ENCODE measurements around the gene G6PD. TPM values are rescaled to one million over a fixed set of nuclear protein-coding genes. Genes with fewer than 3 reads are reported as not detected.
"Not testable (repeated sequence)": the region's sequence is repeated elsewhere in the genome, so short reads cannot be mapped to it uniquely, and the experiment has no call there.

G6PD gene
- total RNA-seq (2014; rRNA removed; shearing (Covaris generic)): 32.6 and 52.7 TPM in 2 replicates

DNA sequence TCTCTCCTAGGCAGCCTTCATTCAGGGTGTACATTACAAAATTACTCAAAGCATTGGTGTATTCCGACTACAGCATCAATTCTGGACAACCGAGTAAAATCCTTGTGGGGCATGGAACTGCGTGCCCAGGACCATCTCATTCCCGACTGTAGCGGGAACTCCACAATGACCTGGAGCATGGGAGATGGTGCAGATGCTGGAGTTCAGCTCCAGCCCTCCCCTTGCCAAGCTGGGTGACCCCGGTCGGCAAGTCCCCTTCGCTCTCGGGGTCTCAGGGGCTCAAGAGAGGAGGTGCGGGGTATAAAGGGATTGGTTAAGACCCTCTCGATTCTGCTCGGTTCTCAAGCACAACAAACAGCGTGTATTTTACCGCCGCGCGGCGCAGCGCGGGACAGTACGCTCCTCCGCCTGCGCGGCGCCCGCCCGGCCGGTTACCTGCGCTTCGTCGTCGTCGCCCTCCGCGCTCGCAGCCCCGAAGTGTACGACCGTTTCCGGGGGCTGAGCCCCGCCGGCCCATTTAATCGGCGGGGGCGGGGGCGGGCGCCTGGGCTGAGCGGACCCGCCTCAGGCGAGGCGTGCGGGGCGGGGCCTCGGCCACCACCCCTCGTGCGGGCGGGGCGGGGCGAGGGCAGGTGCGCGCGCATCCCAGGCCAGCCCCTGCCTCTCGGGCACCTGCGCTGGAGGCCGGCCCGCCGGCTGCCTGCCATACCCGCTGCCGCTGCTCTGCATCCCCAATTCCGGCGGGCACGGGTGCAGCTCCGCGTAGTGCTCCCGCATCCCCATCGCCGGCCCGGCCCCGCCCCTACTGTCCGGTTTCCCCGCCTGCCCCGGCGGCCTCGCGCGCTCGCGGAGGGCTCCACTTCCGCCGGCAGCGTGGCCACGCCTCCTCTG is at the start of gene G6PD:
Gene G6PD (minus strand): TSS at position 493 of the 891 bp plus-strand sequence. CDS start 691 bp downstream, outside the sequence.
- DNase-seq (ENCODE audit: low read depth in 1 of 2, low spot score in 2 of 2): peak; percentile 48 to 61
- H3K4me1 ChIP-seq (replicated peaks): peaks cover 43% of the 10 kb centered on the region
- no peaks in the 10 kb centered on the region for H3K27me3 ChIP-seq (replicated peaks)
- H3K36me3 ChIP-seq: peaks cover 32% of the 10 kb centered on the region
- H3K27ac ChIP-seq: peak within 1 kb of the TSS; percentile 79
- H3K4me3 ChIP-seq: peak within 1 kb of the TSS; percentile 83
- no peaks in the 10 kb centered on the region for H3K9me3 ChIP-seq (replicated peaks)

DNA sequence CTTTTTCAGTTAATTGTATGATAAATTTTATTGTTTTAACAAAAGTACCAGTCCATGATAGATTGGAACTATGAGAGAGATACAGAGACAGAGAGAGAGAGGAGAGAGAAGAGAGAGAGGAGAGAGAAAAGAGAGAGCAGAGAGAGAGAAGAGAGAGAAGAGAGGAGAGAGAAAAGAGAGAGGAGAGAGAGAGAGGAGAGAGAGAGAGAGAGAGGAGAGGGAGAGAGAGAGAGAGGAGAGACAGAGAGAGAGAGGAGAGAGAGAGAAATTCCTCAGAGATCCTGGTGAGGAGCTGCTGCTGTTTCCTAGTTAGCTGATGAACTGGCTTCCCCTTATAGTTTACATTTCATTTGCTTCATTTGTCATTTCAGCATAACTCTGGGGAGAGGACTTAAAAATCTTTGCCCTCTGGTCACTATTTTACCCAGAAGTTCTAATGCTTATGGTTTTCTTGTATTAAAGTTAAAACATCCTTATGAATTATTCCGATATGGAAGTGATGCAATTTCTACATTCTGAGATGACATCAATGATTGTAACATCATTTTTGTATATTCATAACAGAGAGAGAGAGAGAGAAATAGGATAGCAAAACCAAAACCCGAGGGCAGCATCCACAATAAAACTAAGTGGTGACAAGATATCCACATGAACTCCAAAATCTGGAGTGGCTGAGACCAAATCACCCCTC is 49.1 kb upstream of the G6PD start:
- no peak overlapping the region for H3K27ac ChIP-seq
- H3K4me3 ChIP-seq: no peak overlapping the region
- no peaks in the 10 kb centered on the region for H3K27me3 ChIP-seq (replicated peaks)
- no peak for DNase-seq (ENCODE audit: low read depth in 1 of 2, low spot score in 2 of 2)
- H3K4me1 ChIP-seq (replicated peaks): peaks cover 8% of the 10 kb centered on the region
- H3K36me3 ChIP-seq: no peaks in the 10 kb centered on the region
- no peaks in the 10 kb centered on the region for H3K9me3 ChIP-seq (replicated peaks)

DNA sequence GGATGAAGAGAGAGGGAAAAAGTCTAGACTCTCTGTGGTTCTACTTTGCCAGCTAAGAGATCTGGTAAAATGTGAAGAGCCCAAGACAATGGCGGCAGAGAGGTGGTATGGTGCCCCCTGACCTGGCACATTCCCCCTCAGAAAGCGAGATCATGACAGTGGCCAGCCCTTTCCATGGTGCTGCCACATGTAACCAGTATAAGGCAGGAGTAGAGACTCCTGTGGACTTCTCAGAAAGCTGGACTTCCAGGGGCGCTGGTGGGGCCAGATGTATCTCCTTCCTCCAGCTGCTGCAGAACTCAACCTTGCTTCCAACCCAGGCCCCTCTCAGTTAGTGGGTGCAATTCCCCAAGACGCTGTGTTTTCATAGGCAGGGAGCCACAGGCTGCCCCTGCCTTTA is 47.8 kb upstream of the G6PD start:
- Histone ChIP-seq H3K27me3 (replicated peaks) (no peaks in the 10 kb centered on the region), H3K36me3 (no peaks in the 10 kb centered on the region), H3K27ac (no peak overlapping the region), H3K4me1 (replicated peaks) (no peaks in the 10 kb centered on the region; the same call in 1 of the 2 replicates), H3K4me3 (no peak overlapping the region), H3K9me3 (replicated peaks) (no peaks in the 10 kb centered on the region)
- DNase-seq (ENCODE audit: low read depth in 1 of 2, low spot score in 2 of 2): no peak

DNA sequence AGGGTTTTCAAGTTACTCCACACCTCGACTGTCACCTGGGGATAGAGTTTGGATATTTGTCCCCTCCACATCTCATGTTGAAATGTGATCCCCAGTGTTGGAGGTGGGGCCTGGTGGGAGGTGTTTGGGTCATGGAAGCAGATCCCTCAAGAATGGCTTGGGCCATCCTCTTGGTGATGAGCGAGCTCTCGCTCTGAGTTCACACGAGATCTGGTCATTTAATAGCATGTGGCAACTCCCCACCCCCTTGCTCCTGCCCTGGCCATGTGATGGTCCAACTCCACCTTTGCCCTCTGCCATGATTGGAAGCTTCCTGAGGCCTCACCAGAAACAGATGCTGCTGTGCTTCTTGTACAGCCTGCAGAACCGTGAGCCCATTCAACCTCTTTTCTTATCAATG is 46.6 kb upstream of the G6PD start:
- H3K4me3 ChIP-seq: no peak overlapping the region
- DNase-seq (ENCODE audit: low read depth in 1 of 2, low spot score in 2 of 2): no peak
- no peaks in the 10 kb centered on the region for H3K9me3 ChIP-seq (replicated peaks)
- H3K27ac ChIP-seq: no peak overlapping the region
- no peaks in the 10 kb centered on the region; the same call in 1 of the 2 replicates for H3K4me1 ChIP-seq (replicated peaks)
- H3K27me3 ChIP-seq (replicated peaks): no peaks in the 10 kb centered on the region
- no peaks in the 10 kb centered on the region for H3K36me3 ChIP-seq

DNA sequence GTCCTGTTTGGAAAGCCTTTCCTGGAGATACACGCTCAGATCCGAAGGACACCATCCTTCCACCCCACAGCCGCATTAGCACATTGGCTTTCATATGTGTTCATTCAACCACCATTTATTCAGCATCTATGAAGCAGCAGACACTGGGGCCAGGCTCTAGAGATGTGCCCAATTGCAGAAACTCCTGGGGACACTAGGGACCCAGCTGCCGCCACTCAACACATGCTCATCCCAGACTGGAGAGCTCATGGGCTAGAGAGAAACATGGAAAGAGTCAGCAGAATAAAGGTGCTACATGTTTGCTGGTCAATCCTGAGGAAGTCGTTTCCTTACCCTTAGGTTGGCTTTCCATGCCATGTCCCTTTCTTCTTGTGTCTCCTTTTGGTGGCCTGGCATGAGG is 45.9 kb upstream of the G6PD start:
- no peak for DNase-seq (ENCODE audit: low read depth in 1 of 2, low spot score in 2 of 2)
- Histone ChIP-seq H3K9me3 (replicated peaks) (no peaks in the 10 kb centered on the region), H3K4me3 (no peak overlapping the region), H3K4me1 (replicated peaks) (no peaks in the 10 kb centered on the region; the same call in 1 of the 2 replicates), H3K36me3 (no peaks in the 10 kb centered on the region), H3K27me3 (replicated peaks) (no peaks in the 10 kb centered on the region), H3K27ac (no peak overlapping the region)

DNA sequence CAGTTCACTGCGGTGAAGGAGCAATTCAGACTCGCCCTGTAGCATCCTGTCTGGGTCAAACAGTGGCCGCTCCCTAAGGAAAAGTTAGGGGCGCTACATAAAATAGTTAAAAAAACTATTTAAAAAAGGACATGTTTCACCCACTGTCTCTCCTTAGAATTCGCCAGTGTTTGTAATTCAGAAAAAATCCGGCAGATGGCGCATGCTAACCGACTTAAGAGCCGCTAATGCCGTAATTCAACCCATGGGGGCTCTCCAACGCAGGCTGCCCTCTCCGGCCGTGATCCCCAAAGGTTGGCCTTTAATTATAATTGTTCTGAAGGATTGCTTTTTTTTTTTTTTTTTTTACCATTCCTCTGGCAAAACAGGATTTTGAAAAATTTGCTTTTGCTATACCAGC is 43.8 kb upstream of the G6PD start:
- H3K9me3 ChIP-seq (replicated peaks); H3K27ac ChIP-seq; H3K36me3 ChIP-seq; H3K27me3 ChIP-seq (replicated peaks); H3K4me1 ChIP-seq (replicated peaks); DNase-seq (ENCODE audit: low read depth in 1 of 2, low spot score in 2 of 2); H3K4me3 ChIP-seq: not testable (repeated sequence)

DNA sequence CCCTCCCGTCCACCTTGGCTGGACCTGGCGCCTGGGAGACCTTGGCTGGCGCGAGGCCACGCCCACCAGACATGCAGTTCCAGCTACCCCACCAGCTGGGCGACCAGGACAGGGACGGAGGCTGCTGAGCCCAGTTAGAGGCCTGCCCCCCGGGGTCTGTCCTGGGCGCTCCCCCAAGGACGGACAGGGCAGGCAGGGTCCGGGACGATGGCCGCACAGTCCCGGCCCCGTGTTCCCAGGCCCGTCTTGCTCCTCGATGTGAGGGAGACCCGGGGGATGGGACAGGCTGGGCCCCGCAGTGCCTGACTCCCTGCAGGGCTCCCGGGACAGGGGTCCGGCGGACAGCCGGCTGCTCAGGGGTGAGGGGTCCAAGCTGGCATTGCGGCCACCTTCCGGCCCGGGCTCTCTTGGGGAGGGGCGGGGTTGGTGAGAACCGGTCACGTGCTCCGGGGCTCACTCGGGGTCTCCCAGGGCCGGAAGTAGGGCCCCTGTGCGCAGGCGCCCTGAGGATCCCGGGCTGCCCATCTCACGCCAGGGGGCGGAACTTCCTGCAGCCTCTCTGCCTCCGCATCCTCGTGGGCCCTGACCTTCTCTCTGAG is 38.0 kb upstream of the G6PD start, which contains the start of gene CTAG1A:
Gene CTAG1A (plus strand): TSS at position 549 of the 599 bp plus-strand sequence. CDS start 74 bp downstream, outside the sequence.
- H3K4me3 ChIP-seq; H3K27ac ChIP-seq; H3K27me3 ChIP-seq (replicated peaks); DNase-seq (ENCODE audit: low read depth in 1 of 2, low spot score in 2 of 2); H3K9me3 ChIP-seq (replicated peaks); H3K4me1 ChIP-seq (replicated peaks); H3K36me3 ChIP-seq: not testable (repeated sequence)

DNA sequence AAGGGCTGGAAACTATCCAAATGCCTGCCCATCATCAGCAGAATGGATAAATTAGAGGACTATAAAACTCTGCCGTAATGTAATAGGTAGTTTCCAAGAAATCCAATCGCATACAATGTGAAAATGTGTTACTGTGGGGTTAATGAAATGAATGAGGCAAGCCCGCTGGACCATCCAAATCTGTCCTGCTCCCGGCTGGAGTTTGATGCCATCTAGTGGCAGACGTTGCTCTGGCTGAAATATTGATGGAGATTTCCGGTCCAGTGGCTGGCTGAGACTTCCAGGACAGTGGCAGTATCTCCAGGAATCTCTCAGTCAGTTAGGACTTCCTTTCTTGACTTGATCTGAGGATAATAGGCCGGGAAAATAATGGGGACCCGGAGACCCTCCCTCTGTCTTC is 36.3 kb upstream of the G6PD start:
- H3K4me3 ChIP-seq; H3K4me1 ChIP-seq (replicated peaks); DNase-seq (ENCODE audit: low read depth in 1 of 2, low spot score in 2 of 2); H3K36me3 ChIP-seq; H3K9me3 ChIP-seq (replicated peaks); H3K27ac ChIP-seq; H3K27me3 ChIP-seq (replicated peaks): not testable (repeated sequence)

DNA sequence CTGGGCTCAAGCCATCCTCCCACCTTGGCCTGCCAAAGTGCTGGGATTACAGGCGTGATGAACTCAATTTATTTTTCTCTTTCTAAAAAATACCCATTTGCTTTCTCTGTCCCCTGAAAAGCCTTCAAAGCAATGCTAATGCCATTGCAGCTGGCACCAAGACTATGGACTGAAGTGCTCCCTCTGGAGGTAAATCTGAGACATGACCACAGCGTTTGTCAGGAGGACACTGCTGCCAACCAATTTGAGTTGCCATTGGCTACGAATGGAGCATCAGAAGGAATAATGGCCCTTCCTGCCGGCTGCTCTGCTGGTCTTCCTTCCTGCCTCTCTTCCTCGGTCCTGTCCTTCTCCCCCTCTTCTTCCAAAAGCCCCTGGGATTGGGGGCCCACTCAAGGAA is 28.4 kb upstream of the G6PD start:
- H3K4me3 ChIP-seq; H3K4me1 ChIP-seq (replicated peaks); H3K27me3 ChIP-seq (replicated peaks); H3K9me3 ChIP-seq (replicated peaks); H3K36me3 ChIP-seq; H3K27ac ChIP-seq; DNase-seq (ENCODE audit: low read depth in 1 of 2, low spot score in 2 of 2): not testable (repeated sequence)

DNA sequence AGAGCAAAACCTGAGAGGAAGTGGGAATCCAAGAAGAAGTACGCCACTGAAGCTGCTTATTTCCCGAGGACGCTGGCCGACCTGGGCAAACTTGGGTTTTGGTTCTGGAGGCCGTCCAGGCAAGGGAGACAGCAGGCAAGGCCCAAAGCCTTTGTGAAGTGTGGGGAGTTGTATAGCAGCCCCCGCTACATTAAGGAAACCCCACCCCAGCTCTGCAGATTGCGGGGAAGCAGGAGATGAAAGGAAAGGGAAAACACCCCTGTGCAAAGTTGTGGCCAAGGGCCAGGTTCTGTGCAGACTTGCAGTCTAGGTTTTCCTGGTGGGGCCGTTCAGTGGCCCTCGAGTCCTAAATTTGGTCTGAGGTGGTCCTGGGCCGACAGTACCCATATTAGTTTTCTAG is 26.4 kb upstream of the G6PD start:
- not testable (repeated sequence) for H3K4me3 ChIP-seq; H3K9me3 ChIP-seq (replicated peaks); H3K27me3 ChIP-seq (replicated peaks); H3K4me1 ChIP-seq (replicated peaks); H3K27ac ChIP-seq; DNase-seq (ENCODE audit: low read depth in 1 of 2, low spot score in 2 of 2); H3K36me3 ChIP-seq

DNA sequence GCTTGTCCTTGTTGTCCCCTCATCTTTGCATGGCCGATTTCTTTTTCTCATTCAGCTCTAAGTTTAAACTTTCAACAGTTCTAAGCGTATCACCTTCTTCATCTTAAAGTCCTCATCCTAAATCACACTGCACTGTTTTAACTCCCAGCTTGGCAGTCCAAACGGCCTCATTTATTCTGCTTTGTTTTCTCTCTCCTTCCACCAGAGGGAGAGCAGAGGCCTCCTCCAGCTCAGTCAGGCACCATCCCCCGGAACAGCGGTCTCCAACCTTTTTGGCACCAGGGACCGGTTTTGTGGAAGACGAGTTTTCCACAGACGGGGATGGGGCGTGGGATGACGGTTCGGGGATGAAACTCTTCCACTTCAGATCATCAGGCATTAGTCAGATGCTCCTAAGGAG is 23.7 kb upstream of the G6PD start:
- not testable (repeated sequence) for H3K4me3 ChIP-seq; H3K4me1 ChIP-seq (replicated peaks); H3K36me3 ChIP-seq; H3K27me3 ChIP-seq (replicated peaks); H3K9me3 ChIP-seq (replicated peaks); DNase-seq (ENCODE audit: low read depth in 1 of 2, low spot score in 2 of 2); H3K27ac ChIP-seq

DNA sequence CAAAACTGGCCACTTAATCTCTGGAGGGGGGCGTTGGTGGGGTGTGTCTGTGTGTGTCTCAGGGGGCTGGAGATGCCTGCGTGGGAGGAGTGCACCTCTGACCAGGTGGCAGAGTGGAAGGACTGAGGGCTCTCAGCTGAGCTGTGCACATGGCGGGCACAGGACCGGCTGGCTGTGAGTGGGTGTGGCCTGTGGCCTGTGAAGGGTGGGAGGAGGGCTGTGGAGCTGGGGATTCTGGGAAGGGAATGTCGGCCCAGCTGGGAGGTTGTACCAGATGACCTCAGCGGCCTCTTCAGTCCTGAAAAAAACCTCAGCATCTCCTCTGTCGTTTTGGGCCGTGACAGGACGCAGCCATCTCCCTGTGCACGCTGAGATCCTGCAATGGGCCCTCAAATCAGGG is 15.6 kb upstream of the G6PD start:
- not testable (repeated sequence) for H3K4me3 ChIP-seq; H3K4me1 ChIP-seq (replicated peaks); H3K9me3 ChIP-seq (replicated peaks); H3K27ac ChIP-seq; DNase-seq (ENCODE audit: low read depth in 1 of 2, low spot score in 2 of 2); H3K36me3 ChIP-seq; H3K27me3 ChIP-seq (replicated peaks)

DNA sequence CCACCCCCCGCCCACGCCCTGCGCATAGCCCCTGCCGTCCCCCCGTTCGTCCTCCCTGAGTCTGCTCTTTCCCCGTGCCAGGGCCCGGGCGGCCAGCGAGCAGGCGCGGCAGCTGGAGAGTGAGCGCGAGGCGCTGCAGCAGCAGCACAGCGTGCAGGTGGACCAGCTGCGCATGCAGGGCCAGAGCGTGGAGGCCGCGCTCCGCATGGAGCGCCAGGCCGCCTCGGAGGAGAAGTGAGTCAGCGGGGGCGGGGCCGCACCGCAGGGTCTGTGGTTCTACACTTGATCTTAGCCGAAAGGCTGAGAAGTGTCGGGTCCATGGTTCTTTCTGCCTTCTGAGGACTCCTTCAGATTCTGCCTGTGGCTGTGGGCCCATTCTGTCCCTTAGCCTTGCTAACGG is 13.7 kb upstream of the G6PD start:
- H3K4me3 ChIP-seq; DNase-seq (ENCODE audit: low read depth in 1 of 2, low spot score in 2 of 2); H3K9me3 ChIP-seq (replicated peaks); H3K36me3 ChIP-seq; H3K27ac ChIP-seq; H3K27me3 ChIP-seq (replicated peaks); H3K4me1 ChIP-seq (replicated peaks): not testable (repeated sequence)

DNA sequence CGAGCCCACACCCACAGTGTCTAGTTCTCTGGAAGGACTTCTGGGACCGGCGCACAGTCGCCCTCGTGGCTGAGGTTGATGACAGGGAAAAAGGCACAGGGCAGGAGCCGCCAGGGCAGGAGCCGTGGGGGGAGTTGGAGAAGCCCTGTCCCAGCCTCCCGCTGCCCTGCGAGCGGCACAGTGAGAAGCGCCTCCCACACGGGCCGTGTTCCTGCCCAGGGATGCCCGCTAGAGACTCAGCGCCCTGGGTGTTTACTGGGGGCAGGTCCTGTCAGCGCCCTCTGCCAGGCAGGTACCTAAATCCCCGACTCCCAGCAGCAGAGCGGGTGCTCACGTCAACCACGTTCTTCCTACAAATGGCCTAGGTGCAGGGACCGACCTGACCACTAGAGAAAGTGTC is 12.2 kb upstream of the G6PD start:
- H3K4me1 ChIP-seq (replicated peaks); H3K4me3 ChIP-seq: not testable (repeated sequence)

More for the DNA sequence above, 12.2 kb upstream of the G6PD start:
- H3K9me3 ChIP-seq (replicated peaks); DNase-seq (ENCODE audit: low read depth in 1 of 2, low spot score in 2 of 2); H3K27me3 ChIP-seq (replicated peaks); H3K36me3 ChIP-seq; H3K27ac ChIP-seq: not testable (repeated sequence)

Data from SJSA1 (cell line).